SKM-1 treated with dmso at 0.1 percent for 144 hours (cell line): Measurements from ENCODE around the gene PLS1.
"Not testable (repeated sequence)": the region's sequence is repeated elsewhere in the genome, so short reads cannot be mapped to it uniquely, and the experiment has no call there.

Source experiments
- DNase-seq: peaks from one replicate; lab custom pipeline; 2025; ENCODE audit not compliant: unreplicated experiment; lab: John Stamatoyannopoulos, UW

PLS1 gene

DNA sequence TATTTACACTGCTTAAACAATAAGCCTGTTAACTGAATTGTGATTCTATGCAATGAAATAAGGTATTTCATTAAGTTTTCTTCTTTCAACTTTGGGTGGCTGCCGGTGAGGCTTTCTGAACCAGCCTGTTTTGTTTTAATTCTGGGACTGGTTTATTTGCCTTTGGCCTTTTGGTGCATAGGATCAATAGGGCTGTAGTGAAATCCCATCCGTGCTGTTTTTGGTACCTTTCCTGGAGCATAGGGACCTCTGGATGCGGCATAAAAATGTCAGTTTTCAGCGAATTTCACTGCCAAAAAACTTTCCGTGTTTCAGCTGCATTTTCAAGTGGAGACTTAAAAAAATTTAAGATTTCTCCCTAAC lies 514 bp downstream of the PLS1 start:
- DNase-seq = no peak

- DNase-seq = no peak
Measured at GRCh38 chr3:142597906-142598305, 1.7 kb downstream of the PLS1 start.

GRCh38 chr3:142601713-142602112 lies 5.5 kb downstream of the PLS1 start:
- DNase-seq = no peak

GRCh38 chr3:142602619-142603385 lies 6.6 kb downstream of the PLS1 start:
- DNase-seq = no peak

- DNase-seq = not testable (repeated sequence)
Measured at GRCh38 chr3:142603386-142603705, 7.2 kb downstream of the PLS1 start.

- DNase-seq = no peak
Measured at GRCh38 chr3:142604940-142605339, 8.7 kb downstream of the PLS1 start.

DNA sequence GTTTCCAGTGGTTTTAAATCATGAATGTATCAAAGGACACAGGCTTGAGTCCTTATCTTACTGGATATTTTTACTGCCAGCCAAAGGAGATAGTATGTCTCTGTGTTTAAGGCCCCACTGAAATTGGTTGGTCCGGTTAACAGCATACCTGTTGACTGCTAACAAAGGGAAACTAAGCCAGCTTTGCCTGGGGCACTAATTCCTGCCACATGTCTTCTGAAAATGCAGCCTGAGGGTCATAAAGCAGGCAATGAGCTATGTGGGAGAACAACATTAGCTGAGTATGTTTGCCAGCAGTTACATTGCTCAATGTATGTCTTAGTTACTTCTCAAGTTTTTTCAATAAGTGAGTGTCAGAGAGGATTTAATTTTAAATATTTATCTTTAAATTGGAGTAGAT lies 12.4 kb downstream of the PLS1 start:
- DNase-seq = no peak

DNA sequence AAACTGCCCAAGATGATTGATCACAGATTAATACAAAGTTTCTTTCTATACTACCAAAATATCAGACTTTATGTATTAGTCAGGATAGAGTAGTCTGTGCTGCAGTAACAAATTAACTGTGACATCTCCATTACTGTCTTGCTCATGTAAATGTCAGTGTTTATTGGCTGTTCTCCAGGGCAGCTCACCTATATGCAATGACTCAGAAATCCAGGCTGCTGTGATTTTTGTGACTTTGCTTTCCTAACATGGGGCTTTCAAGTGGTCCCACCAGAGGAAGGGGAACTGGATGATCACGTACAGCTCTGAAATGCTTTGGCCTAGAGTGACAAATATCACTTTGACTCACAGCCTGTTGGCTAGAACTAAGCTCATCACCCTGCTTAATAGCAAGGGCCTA lies 12.9 kb downstream of the PLS1 start:
- no peak for DNase-seq

- DNase-seq = no peak
Measured at GRCh38 chr3:142611206-142611605, 15.0 kb downstream of the PLS1 start.

DNA sequence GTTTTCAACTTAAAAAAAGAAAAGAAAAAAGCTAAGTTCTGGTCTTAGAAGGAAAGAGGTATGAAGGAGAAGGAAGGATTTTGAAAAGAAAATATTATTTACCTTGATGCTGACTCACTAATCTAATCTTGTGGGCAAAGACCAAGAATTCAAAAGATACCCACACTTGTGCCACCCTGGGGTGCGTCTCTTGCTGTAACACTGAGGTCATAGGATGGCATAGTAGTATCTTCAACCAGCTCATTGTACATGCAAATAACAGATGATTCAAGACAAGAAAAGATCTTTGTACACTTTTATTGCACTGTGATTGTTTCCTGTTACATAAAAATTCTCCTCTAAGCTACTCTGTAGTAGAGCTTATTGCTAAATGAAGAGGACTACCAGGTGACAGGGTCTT lies 17.3 kb downstream of the PLS1 start:
- DNase-seq = no peak

DNA sequence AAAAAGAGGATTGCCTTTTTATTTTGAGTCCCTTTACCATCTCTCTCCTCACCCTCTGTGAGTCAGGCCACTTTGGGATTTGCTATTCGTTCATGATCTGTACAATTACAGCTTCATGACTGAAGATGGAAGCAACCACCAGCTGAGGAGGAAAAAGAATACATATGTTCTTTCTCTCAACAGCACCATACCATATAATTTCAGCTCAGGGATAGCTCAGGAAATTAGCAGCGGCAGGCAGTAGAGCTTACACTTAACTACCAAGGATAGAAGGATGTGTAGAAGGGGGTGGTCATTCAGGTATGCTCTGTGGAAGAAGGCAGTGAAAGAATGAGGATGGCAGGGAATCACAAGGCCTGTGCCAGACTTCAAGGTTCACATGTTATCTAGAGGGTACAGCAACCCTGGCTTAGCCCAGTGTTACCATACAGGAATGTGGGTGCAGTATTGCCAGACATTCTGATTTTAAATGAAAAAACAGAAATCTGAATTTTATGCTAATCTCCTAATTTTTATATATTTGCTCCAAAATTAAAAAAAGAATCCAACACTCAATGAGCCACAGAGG lies 17.9 kb downstream of the PLS1 start:
- no peak for DNase-seq

- DNase-seq = no peak
Measured at GRCh38 chr3:142615171-142615570, 19.0 kb downstream of the PLS1 start.

- DNase-seq = no peak
Measured at GRCh38 chr3:142618917-142619461, 22.8 kb downstream of the PLS1 start.

- DNase-seq = no peak
Measured at GRCh38 chr3:142622405-142622804, 26.2 kb downstream of the PLS1 start.

GRCh38 chr3:142623194-142623593 lies 27.0 kb downstream of the PLS1 start:
- no peak for DNase-seq

DNA sequence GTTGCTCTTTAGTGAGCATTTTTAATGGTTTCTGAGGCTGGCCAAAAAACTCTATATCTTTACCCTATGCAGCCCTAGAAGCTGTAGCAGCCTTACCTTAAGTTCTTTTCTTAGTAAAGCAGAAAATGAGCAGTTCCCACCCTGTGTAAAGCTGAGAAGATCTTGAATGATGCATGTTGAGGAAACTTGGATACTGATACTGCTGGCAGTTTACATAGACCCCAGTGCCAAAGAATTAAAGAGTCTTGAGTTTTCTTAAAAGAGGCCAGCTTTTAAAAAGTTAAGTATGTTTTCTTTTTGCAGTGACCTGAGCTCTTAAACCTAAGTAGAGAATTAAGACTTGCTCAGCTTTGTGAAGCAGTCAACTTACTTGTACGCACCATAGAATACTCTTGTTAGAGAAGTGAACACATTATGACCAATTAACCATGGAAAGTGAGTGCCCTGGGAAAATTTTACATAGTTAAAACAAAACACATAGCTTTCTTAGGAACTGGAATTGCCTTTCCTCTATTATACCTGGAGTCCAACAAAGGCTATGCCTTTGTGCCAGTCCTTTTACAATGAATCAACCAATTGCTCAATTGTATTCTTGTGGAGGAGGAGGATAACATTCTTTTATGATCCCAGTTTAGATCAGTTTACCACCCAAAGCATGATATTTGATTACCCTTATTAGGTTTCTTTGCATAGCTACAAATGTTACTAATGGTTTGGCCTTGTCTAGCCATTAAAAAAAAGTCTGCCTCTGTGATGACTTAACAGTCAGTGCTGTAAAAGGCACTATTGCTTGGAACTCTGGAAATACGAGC lies 28.4 kb downstream of the PLS1 start:
- DNase-seq = no peak

GRCh38 chr3:142625153-142625440 lies 28.9 kb downstream of the PLS1 start:
- DNase-seq = no peak

DNA sequence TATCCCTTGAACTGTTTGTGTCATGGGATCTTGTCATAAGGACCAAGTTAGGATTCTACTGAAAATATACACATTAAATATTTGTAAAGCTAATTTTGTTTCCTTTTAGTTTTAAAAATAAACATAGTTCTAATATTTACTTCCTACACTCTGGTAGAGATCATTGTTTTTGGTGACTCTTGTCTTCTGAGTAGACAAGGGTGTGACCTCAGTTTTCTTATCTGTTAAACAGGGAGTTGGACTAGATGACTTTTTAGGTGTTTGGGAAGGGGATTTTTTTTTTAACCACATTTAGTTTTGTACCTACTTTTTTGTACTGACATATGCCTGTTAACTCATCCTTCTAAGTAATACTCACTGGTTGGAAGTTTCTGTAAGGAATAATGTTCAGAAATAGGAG lies 30.8 kb downstream of the PLS1 start:
- no peak for DNase-seq

GRCh38 chr3:142628801-142629200 lies 32.6 kb downstream of the PLS1 start:
- no peak for DNase-seq

GRCh38 chr3:142633073-142633472 lies 36.9 kb downstream of the PLS1 start:
- DNase-seq = no peak

- DNase-seq = no peak
Measured at GRCh38 chr3:142636050-142636449, 39.9 kb downstream of the PLS1 start.

DNA sequence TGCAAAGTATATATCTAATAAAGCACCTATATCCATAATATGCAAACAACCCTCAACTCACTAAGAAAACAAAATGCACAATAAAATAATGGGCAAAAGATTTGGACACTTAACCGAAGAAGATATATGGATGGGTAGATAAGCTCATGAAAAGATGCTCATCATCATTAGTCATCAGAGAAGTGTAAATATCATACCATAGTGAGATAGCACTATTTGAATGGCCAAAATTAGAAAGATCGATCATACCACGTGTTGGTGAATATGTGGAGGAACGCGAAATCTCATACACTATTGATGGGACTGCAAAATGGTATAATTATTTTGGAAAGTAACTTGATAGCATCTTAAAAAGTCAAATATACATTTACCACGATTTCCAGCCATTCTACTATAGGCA lies 40.5 kb downstream of the PLS1 start:
- DNase-seq = no peak
